OCI-LY3 (cell line): ENCODE measurements around the gene CKAP5.

Experiments
- CTCF ChIP-seq: fragments of 200-600, 300-600 bp; sonication (generic); IDR thresholded peaks from 2 replicates; pipeline ENCODE4 v1.5.1; 2014; ENCODE audit warnings: antibody characterized with exemption, low read length, low read depth
- EZH2phosphoT487 ChIP-seq: fragments of 200-600 bp; shearing (Covaris generic); IDR thresholded peaks from 2 replicates; pipeline ENCODE4 v1.6.1; 2018; ENCODE audit warnings: antibody characterized with exemption, mixed run types, low read depth

- TF ChIP-seq CTCF (no peak), EZH2phosphoT487 (no peak)
Measured at GRCh38 chr11:46745328-46745727, 100.8 kb downstream of the CKAP5 start.
